HepG2 (cell line): ENCODE measurements around the gene HAGHL. TPM values are rescaled to one million over a fixed set of nuclear protein-coding genes. Genes with fewer than 3 reads are reported as not detected.
A peak's percentile ranks its signal among the peaks of the same experiment; 100 is the strongest.

Experiments
- GLI4 ChIP-seq: sonication (generic); formaldehyde crosslinking; IDR thresholded peaks from 2 replicates; pipeline ENCODE4 v1.5.1; 2020; ENCODE audit warnings: missing genetic modification reagents, mild to moderate bottlenecking, moderate library complexity, borderline replicate concordance
- KMT2B ChIP-seq: IDR thresholded peaks from 2 replicates; pipeline ENCODE4 v1.6.1; 2016; ENCODE audit warnings: missing genetic modification reagents, missing compliant biosample characterization
- MTF2 ChIP-seq: sonication (generic); formaldehyde crosslinking; IDR thresholded peaks from 2 replicates; pipeline ENCODE4 v1.5.0; 2020; ENCODE audit warnings: missing genetic modification reagents, borderline replicate concordance
- RARA ChIP-seq: IDR thresholded peaks from 2 replicates; pipeline ENCODE4 v1.6.1; 2016; ENCODE audit warnings: missing genetic modification reagents, missing compliant biosample characterization
- TOE1 ChIP-seq: sonication (generic); formaldehyde crosslinking; IDR thresholded peaks from 2 replicates; pipeline ENCODE4 v1.4.0; 2020; ENCODE audit warnings: mild to moderate bottlenecking, missing genetic modification reagents
- WIZ ChIP-seq: sonication (generic); formaldehyde crosslinking; IDR thresholded peaks from 2 replicates; pipeline ENCODE4 v1.5.1; 2020; ENCODE audit warnings: mild to moderate bottlenecking, missing genetic modification reagents
- ZFY ChIP-seq: sonication (generic); formaldehyde crosslinking; IDR thresholded peaks from 2 replicates; pipeline ENCODE4 v1.4.0; 2020; ENCODE audit warnings: missing genetic modification reagents
- ZNF274 ChIP-seq: sonication (generic); formaldehyde crosslinking; IDR thresholded peaks from 2 replicates; pipeline ENCODE4 v1.5.1; 2020; ENCODE audit warnings: mild to moderate bottlenecking, missing genetic modification reagents
- ZNF672 ChIP-seq: sonication (generic); formaldehyde crosslinking; IDR thresholded peaks from 2 replicates; pipeline ENCODE4 v1.8.1; 2022; ENCODE audit warnings: missing genetic modification reagents
- ZNF883 ChIP-seq: sonication (generic); formaldehyde crosslinking; IDR thresholded peaks from 2 replicates; pipeline ENCODE4 v1.5.1; 2020; ENCODE audit warnings: mild to moderate bottlenecking, missing genetic modification reagents; ENCODE audit errors: not compliant biosample characterization
- polyA plus RNA-seq, 8 experiments: library from polyadenylated mRNA; depleted of rRNA in 3 of 8; stranded (reverse) in 7 of 8; unstranded in 1 of 8; fragments of >200 nt; fragmentation: Illumina TruSeq in 4 of 8; extraction: Trizol in 4 of 8; gene quantifications; 2 replicates each; pipeline versions ENCODE4 v1.2.1 to v1.2.3, GENCODE V29; 2011 to 2016; ENCODE audit warnings: low read depth in 4 of 8, missing spikeins in 1 of 8, mixed read lengths in 1 of 8; ENCODE audit not compliant: insufficient read depth in 1 of 8
- total RNA-seq, 5 experiments: library from RNA; depleted of rRNA; stranded (reverse); fragments of >200 nt; fragmentation: Illumina TruSeq; extraction: Trizol; gene quantifications; 2 replicates each; pipeline ENCODE4 v1.2.3, GENCODE V29; 2016; ENCODE audit warnings: low read depth in 1 of 5
- TF ChIP-seq, protein P1 (sequence below), 2 experiments: IDR thresholded peaks; 2 replicates each; pipeline ENCODE4 v1.6.1; 2011 to 2012; ENCODE audit warnings: low read length in 2 of 2, borderline replicate concordance in 1 of 2, low read depth in 1 of 2, mild to moderate bottlenecking in 1 of 2, moderate library complexity in 1 of 2
- TF ChIP-seq, protein P2 (sequence below): IDR thresholded peaks from 2 replicates; pipeline ENCODE4 v1.6.1; 2016
- TF ChIP-seq, protein P3 (sequence below): sonication (generic); formaldehyde crosslinking; IDR thresholded peaks from 2 replicates; pipeline ENCODE4 v1.4.0; 2020; ENCODE audit warnings: missing genetic modification reagents
- TF ChIP-seq, protein P4 (sequence below): IDR thresholded peaks from 2 replicates; pipeline ENCODE4 v1.4.0; 2020; ENCODE audit warnings: mild to moderate bottlenecking, missing genetic modification reagents

HAGHL gene
- total and polyA plus RNA-seq, 2 of the 13 experiments (the other 11 are each of a cell fraction or from before 2014, with no cell fraction given), result 3.4 to 8.4 TPM

DNA sequence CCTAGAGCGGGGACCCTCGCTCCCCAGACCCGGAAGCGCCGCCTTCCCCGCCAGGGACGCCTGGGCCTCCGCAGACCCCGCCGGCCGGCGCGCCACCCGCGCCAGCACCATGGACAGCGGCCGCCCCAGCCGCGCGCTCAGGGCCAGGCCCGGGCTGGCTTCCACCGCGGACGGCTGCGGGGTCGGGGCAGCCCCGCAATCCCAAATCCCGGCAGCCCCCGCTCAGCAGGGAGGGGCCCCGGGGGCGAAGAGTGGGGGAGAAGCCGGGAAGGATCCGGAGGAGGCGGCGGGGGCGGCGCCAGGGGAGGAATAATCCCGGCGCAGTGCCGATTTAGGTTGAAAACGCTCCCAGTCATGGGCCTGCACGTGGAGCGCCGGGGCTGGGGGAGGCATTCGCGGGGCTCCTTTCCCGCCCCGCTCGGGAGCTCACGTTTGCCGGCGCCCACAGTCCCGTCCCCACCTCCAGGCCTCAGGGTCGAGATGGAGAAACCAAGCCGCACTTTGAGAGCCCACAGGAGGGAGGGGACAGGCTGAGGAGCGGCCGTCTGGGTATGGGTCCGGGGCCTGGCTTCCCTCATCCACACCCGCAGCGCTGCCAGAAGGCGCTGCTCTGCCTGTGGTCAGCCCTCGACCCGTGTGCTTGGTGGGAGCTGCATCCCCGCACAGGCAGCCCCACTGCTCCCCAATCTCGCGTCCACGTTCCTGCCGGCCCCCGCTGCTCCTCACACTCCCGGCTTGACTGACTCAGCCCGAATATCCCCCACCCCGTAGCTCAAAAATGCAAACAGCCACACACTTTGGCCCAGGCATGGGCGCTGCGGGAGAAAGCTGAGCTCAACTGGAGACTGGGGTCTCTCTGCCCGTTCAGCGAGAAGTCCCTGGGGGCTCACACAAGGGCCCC, 26.0 kb upstream of the HAGHL start (continued):
- TF ChIP-seq, protein P1, sequence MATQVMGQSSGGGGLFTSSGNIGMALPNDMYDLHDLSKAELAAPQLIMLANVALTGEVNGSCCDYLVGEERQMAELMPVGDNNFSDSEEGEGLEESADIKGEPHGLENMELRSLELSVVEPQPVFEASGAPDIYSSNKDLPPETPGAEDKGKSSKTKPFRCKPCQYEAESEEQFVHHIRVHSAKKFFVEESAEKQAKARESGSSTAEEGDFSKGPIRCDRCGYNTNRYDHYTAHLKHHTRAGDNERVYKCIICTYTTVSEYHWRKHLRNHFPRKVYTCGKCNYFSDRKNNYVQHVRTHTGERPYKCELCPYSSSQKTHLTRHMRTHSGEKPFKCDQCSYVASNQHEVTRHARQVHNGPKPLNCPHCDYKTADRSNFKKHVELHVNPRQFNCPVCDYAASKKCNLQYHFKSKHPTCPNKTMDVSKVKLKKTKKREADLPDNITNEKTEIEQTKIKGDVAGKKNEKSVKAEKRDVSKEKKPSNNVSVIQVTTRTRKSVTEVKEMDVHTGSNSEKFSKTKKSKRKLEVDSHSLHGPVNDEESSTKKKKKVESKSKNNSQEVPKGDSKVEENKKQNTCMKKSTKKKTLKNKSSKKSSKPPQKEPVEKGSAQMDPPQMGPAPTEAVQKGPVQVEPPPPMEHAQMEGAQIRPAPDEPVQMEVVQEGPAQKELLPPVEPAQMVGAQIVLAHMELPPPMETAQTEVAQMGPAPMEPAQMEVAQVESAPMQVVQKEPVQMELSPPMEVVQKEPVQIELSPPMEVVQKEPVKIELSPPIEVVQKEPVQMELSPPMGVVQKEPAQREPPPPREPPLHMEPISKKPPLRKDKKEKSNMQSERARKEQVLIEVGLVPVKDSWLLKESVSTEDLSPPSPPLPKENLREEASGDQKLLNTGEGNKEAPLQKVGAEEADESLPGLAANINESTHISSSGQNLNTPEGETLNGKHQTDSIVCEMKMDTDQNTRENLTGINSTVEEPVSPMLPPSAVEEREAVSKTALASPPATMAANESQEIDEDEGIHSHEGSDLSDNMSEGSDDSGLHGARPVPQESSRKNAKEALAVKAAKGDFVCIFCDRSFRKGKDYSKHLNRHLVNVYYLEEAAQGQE (IDR thresholded peaks at IDR 0.05; ENCODE audit: borderline replicate concordance in 1 of 2, low read depth in 1 of 2, low read length in 2 of 2), result peak; percentile 97
- TF ChIP-seq, protein P2, sequence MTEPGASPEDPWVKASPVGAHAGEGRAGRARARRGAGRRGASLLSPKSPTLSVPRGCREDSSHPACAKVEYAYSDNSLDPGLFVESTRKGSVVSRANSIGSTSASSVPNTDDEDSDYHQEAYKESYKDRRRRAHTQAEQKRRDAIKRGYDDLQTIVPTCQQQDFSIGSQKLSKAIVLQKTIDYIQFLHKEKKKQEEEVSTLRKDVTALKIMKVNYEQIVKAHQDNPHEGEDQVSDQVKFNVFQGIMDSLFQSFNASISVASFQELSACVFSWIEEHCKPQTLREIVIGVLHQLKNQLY (CRISPR knock-in tag), result no peak
- TF ChIP-seq, protein P3, sequence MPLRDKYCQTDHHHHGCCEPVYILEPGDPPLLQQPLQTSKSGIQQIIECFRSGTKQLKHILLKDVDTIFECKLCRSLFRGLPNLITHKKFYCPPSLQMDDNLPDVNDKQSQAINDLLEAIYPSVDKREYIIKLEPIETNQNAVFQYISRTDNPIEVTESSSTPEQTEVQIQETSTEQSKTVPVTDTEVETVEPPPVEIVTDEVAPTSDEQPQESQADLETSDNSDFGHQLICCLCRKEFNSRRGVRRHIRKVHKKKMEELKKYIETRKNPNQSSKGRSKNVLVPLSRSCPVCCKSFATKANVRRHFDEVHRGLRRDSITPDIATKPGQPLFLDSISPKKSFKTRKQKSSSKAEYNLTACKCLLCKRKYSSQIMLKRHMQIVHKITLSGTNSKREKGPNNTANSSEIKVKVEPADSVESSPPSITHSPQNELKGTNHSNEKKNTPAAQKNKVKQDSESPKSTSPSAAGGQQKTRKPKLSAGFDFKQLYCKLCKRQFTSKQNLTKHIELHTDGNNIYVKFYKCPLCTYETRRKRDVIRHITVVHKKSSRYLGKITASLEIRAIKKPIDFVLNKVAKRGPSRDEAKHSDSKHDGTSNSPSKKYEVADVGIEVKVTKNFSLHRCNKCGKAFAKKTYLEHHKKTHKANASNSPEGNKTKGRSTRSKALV (CRISPR knock-in tag), result peak; percentile 63; the same call in 1 of the 2 replicates
- TF ChIP-seq ZNF883 (CRISPR knock-in tag) (peak; percentile 83), TOE1 (CRISPR knock-in tag) (no peak), WIZ (no peak), GLI4 (peak; percentile 83; the same call in 1 of the 2 replicates), KMT2B (CRISPR knock-in tag) (no peak), ZFY (CRISPR knock-in tag) (peak; percentile 50; the same call in 1 of the 2 replicates), MTF2 (peak; percentile 44; the same call in 1 of the 2 replicates), ZNF274 (CRISPR knock-in tag) (0 out of 2 replicates have a peak, but pooled peaks have one; percentile 62), ZNF672 (CRISPR knock-in tag) (no peak), RARA (peak; percentile 29; the same call in 1 of the 2 replicates)
- TF ChIP-seq, protein P4, sequence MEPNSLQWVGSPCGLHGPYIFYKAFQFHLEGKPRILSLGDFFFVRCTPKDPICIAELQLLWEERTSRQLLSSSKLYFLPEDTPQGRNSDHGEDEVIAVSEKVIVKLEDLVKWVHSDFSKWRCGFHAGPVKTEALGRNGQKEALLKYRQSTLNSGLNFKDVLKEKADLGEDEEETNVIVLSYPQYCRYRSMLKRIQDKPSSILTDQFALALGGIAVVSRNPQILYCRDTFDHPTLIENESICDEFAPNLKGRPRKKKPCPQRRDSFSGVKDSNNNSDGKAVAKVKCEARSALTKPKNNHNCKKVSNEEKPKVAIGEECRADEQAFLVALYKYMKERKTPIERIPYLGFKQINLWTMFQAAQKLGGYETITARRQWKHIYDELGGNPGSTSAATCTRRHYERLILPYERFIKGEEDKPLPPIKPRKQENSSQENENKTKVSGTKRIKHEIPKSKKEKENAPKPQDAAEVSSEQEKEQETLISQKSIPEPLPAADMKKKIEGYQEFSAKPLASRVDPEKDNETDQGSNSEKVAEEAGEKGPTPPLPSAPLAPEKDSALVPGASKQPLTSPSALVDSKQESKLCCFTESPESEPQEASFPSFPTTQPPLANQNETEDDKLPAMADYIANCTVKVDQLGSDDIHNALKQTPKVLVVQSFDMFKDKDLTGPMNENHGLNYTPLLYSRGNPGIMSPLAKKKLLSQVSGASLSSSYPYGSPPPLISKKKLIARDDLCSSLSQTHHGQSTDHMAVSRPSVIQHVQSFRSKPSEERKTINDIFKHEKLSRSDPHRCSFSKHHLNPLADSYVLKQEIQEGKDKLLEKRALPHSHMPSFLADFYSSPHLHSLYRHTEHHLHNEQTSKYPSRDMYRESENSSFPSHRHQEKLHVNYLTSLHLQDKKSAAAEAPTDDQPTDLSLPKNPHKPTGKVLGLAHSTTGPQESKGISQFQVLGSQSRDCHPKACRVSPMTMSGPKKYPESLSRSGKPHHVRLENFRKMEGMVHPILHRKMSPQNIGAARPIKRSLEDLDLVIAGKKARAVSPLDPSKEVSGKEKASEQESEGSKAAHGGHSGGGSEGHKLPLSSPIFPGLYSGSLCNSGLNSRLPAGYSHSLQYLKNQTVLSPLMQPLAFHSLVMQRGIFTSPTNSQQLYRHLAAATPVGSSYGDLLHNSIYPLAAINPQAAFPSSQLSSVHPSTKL (CRISPR knock-in tag), result peak; percentile 50; the same call in 1 of the 2 replicates
